GM23338 (cell line): ENCODE measurements around the gene KIT.

Source experiments
- CREB1 ChIP-seq: fragments of 250-450 bp; sonication (Bioruptor Pico); IDR thresholded peaks from 2 replicates; pipeline ENCODE4 v1.5.0; 2020; ENCODE audit warnings: low read depth, mild to moderate bottlenecking, moderate library complexity
- CTCF ChIP-seq, 2 experiments: fragments of 200-600 bp in 1 of 2; sonication (generic) in 1 of 2; conservative IDR thresholded peaks; 2 replicates each; pipeline versions ENCODE4 v1.5.1 to v1.6.1; 2016 to 2017; ENCODE audit warnings: antibody characterized with exemption in 2 of 2, low read depth in 2 of 2, mild to moderate bottlenecking in 2 of 2, moderate library complexity in 1 of 2
- EZH2 ChIP-seq: fragments of 200-600 bp; sonication (generic); IDR thresholded peaks from one replicate; pipeline ENCODE4 v1.8.0; 2017; ENCODE audit warnings: antibody characterized with exemption, mild to moderate bottlenecking, low read depth; ENCODE audit not compliant: unreplicated experiment
- EZH2phosphoT487 ChIP-seq: fragments of 200-600 bp; sonication (generic); IDR thresholded peaks from one replicate; pipeline ENCODE4 v1.8.1; 2018; ENCODE audit warnings: antibody characterized with exemption; ENCODE audit not compliant: unreplicated experiment
- JUNB ChIP-seq: IDR thresholded peaks from one replicate; pipeline ENCODE4 v1.6.1; 2016; ENCODE audit warnings: antibody characterized with exemption; ENCODE audit not compliant: unreplicated experiment
- POLR2AphosphoS5 ChIP-seq: IDR thresholded peaks from 2 replicates; pipeline ENCODE4 v1.6.1; 2016; ENCODE audit warnings: antibody characterized with exemption, low read depth
- STAT1 ChIP-seq: IDR thresholded peaks from one replicate; pipeline ENCODE4 v1.6.1; 2016; ENCODE audit warnings: antibody characterized with exemption; ENCODE audit not compliant: unreplicated experiment
- TF ChIP-seq, protein P1 (sequence below): IDR thresholded peaks from one replicate; pipeline ENCODE4 v1.6.1; 2018; ENCODE audit warnings: antibody characterized with exemption; ENCODE audit not compliant: unreplicated experiment

- TF ChIP-seq STAT1 (no peak), POLR2AphosphoS5 (no peak), CTCF (conservative IDR thresholded peaks at IDR 0.05; ENCODE audit: low read depth in 2 of 2) (no peak), EZH2 (no peak), CREB1 (CRISPR knock-in tag) (no peak), EZH2phosphoT487 (no peak), JUNB (no peak)
- TF ChIP-seq, protein P1, sequence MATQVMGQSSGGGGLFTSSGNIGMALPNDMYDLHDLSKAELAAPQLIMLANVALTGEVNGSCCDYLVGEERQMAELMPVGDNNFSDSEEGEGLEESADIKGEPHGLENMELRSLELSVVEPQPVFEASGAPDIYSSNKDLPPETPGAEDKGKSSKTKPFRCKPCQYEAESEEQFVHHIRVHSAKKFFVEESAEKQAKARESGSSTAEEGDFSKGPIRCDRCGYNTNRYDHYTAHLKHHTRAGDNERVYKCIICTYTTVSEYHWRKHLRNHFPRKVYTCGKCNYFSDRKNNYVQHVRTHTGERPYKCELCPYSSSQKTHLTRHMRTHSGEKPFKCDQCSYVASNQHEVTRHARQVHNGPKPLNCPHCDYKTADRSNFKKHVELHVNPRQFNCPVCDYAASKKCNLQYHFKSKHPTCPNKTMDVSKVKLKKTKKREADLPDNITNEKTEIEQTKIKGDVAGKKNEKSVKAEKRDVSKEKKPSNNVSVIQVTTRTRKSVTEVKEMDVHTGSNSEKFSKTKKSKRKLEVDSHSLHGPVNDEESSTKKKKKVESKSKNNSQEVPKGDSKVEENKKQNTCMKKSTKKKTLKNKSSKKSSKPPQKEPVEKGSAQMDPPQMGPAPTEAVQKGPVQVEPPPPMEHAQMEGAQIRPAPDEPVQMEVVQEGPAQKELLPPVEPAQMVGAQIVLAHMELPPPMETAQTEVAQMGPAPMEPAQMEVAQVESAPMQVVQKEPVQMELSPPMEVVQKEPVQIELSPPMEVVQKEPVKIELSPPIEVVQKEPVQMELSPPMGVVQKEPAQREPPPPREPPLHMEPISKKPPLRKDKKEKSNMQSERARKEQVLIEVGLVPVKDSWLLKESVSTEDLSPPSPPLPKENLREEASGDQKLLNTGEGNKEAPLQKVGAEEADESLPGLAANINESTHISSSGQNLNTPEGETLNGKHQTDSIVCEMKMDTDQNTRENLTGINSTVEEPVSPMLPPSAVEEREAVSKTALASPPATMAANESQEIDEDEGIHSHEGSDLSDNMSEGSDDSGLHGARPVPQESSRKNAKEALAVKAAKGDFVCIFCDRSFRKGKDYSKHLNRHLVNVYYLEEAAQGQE: no peak
These were observed 122.4 kb downstream of the KIT start for GRCh38 chr4:54780149-54780495.
